ENCODE data around the gene SRSF8. TPM values are rescaled to one million over a fixed set of nuclear protein-coding genes. Genes with fewer than 3 reads are reported as not detected.

The SRSF8 gene
- total and polyA plus RNA-seq, 2 donors (not counting 3 experiments of a cell fraction or from before 2014, with no cell fraction given), result 21.9 to 31.3 TPM

- Histone ChIP-seq H3K36me3 (ENCODE audit: control insufficient read depth in 2 of 2, extremely low read depth in 1 of 2, insufficient read depth in 2 of 2, low read length in 2 of 2) (no peaks in the 10 kb centered on the region), H4K20me1 (replicated peaks; ENCODE audit: control insufficient read depth, extremely low read depth, insufficient read depth, low read length) (no peaks in the 10 kb centered on the region), H3K9ac (replicated peaks; ENCODE audit: extremely low read depth, insufficient read depth, low read length) (no peak overlapping the region), H3K27me3 (ENCODE audit: control insufficient read depth in 2 of 2, insufficient read depth in 2 of 2, low read length in 2 of 2) (no peaks in the 10 kb centered on the region), H3K9me3 (replicated peaks; ENCODE audit: control insufficient read depth, insufficient read depth, low read length) (no peaks in the 10 kb centered on the region), H3K27ac (ENCODE audit: insufficient read depth, low read depth, low read length) (no peak overlapping the region), H3K4me1 (ENCODE audit: control insufficient read depth, extremely low read depth, insufficient read depth, low read length) (peaks cover 9% of the 10 kb centered on the region), H2AFZ (ENCODE audit: low read depth, low read length) (peak overlapping the region; percentile 51), H3K9me1 (replicated peaks; ENCODE audit: control insufficient read depth, extremely low read depth, insufficient read depth, low read length) (no peaks in the 10 kb centered on the region), H3K4me2 (ENCODE audit: insufficient read depth, low read length) (no peak overlapping the region), H3K4me3 (replicated peaks in 1 of 3; ENCODE audit: insufficient read depth in 1 of 3, low read depth in 1 of 3, low read length in 3 of 3) (no peak overlapping the region), H3K79me2 (ENCODE audit: control insufficient read depth, insufficient read depth, low read length) (no peaks in the 10 kb centered on the region)
- ChIA-PET CTCF (interaction anchor here (1.4 to 4.3 kb wide), 5 partner anchors 8 to 76 kb away, joined by 4 to 20 read pairs (median 6); partner anchors contain the start of gene SRSF8), POLR2A (no interaction called here)
- intact Hi-C loops (cut with micrococcal nuclease), result no loop called here
- BruUV-seq (replicated peaks), result no TSS peak
- FAIRE-seq (no peak), DNase-seq (ENCODE audit: low read depth, low spot score) (peak; percentile 34)
- TF ChIP-seq EZH2 (IDR thresholded peaks at IDR 0.05; ENCODE audit: borderline replicate concordance, low read depth, low read length, severe bottlenecking), result no peak
- TF ChIP-seq MYC (IDR thresholded peaks at IDR 0.05; ENCODE audit: low read depth, low read length), result no peak
- no peak for TF ChIP-seq FOS (IDR thresholded peaks at IDR 0.05; ENCODE audit: borderline replicate concordance, insufficient read depth, low read length)
- TF ChIP-seq CTCF (IDR thresholded peaks at IDR 0.05; ENCODE audit: extremely low read depth in 1 of 2, insufficient read depth in 1 of 2, low read depth in 1 of 2, low read length in 2 of 2), result no peak
- no peak for TF ChIP-seq GATA2 (IDR thresholded peaks at IDR 0.05; ENCODE audit: insufficient read depth, insufficient read length, low read depth, low read length)
- dilution Hi-C loops (cut with MboI; ENCODE audit: extremely low pct_ligation_motif_present, low sequenced_read_pairs), result no loop called here
These were observed 8.3 kb downstream of the SRSF8 start for GRCh38 chr11:95074792-95075563.
